Mammary epithelial cell (primary cell): ENCODE measurements around the gene KCNMA1.

Experiments
- CTCF ChIP-seq, 2 donors: IDR thresholded peaks in 1 of 2; conservative IDR thresholded peaks in 1 of 2; 2 replicates each; pipeline ENCODE4 v1.5.1; 2011 to 2012; ENCODE audit warnings: inconsistent platforms in 2 of 2, low read length in 2 of 2, mild to moderate bottlenecking in 2 of 2, control low read depth in 1 of 2, low read depth in 1 of 2; ENCODE audit not compliant: insufficient read depth in 1 of 2; ENCODE audit errors: extremely low read depth in 1 of 2
- EZH2 ChIP-seq: IDR thresholded peaks from 2 replicates; pipeline ENCODE4 v1.6.1; 2012; ENCODE audit warnings: low read length, inconsistent platforms, borderline replicate concordance

GRCh38 chr10:77341055-77341454 lies 296.6 kb downstream of the KCNMA1 start:
- TF ChIP-seq CTCF (conservative IDR thresholded peaks at IDR 0.05 in 1 of 2, IDR thresholded peaks at IDR 0.05 in 1 of 2; ENCODE audit: extremely low read depth in 1 of 2, insufficient read depth in 1 of 2, low read depth in 1 of 2, low read length in 2 of 2) (no peak), EZH2 (no peak)
